ENCODE measurements around the gene BMP8B.

The BMP8B gene

GRCh38 chr1:39754026-39754570 is 34.6 kb downstream of the BMP8B start:
- DNase-seq (ENCODE audit: low read depth): no peak
- TF ChIP-seq CTCF (conservative IDR thresholded peaks at IDR 0.05; ENCODE audit: low read length): no peak
- no peak overlapping the region for H3K4me3 ChIP-seq (ENCODE audit: low read length)

GRCh38 chr1:39753132-39754025 is 35.3 kb downstream of the BMP8B start:
- no peak for TF ChIP-seq CTCF (conservative IDR thresholded peaks at IDR 0.05; ENCODE audit: low read length)
- H3K4me3 ChIP-seq (ENCODE audit: low read length): no peak overlapping the region
- DNase-seq (ENCODE audit: low read depth): no peak

GRCh38 chr1:39752703-39753102 is 36.0 kb downstream of the BMP8B start:
- no peak overlapping the region for H3K4me3 ChIP-seq (ENCODE audit: low read length)
- TF ChIP-seq CTCF (conservative IDR thresholded peaks at IDR 0.05; ENCODE audit: low read length): no peak
- no peak for DNase-seq (ENCODE audit: low read depth)

- no peak overlapping the region for H3K4me3 ChIP-seq (ENCODE audit: low read length)
- no peak for TF ChIP-seq CTCF (conservative IDR thresholded peaks at IDR 0.05; ENCODE audit: low read length)
- DNase-seq (ENCODE audit: low read depth): no peak
Measured at GRCh38 chr1:39751595-39751994, 37.1 kb downstream of the BMP8B start.

GRCh38 chr1:39745016-39745670 is 43.5 kb downstream of the BMP8B start:
- no peak for DNase-seq (ENCODE audit: low read depth)
- H3K4me3 ChIP-seq (ENCODE audit: low read length): no peak overlapping the region
- TF ChIP-seq CTCF (conservative IDR thresholded peaks at IDR 0.05; ENCODE audit: low read length): no peak

GRCh38 chr1:39738622-39739366 is 49.9 kb downstream of the BMP8B start, which contains the start of gene PPIE:
Gene PPIE (plus strand): TSS chr1:39738882. CDS start chr1:39738901, 19 bp downstream.
- no peak for TF ChIP-seq CTCF (conservative IDR thresholded peaks at IDR 0.05; ENCODE audit: low read length)

More at GRCh38 chr1:39738622-39739366, 49.9 kb downstream of the BMP8B start, which contains the start of gene PPIE:
- peak within 1 kb of the TSS; percentile 97 for H3K4me3 ChIP-seq (ENCODE audit: low read length)
- DNase-seq (ENCODE audit: low read depth): peak; percentile 84

Measured in AG10803 (cell line).